Raji (cell line): ENCODE results near the gene GFI1.

ENCODE experiments used
- POLR2A ChIP-seq: IDR thresholded peaks from 2 replicates; pipeline ENCODE4 v1.6.1; 2011; ENCODE audit warnings: low read depth, low read length, control low read depth; ENCODE audit not compliant: insufficient read depth

Gene GFI1

GRCh38 chr1:92445865-92446264 lies 40.9 kb downstream of the GFI1 start:
- TF ChIP-seq POLR2A: no peak

DNA sequence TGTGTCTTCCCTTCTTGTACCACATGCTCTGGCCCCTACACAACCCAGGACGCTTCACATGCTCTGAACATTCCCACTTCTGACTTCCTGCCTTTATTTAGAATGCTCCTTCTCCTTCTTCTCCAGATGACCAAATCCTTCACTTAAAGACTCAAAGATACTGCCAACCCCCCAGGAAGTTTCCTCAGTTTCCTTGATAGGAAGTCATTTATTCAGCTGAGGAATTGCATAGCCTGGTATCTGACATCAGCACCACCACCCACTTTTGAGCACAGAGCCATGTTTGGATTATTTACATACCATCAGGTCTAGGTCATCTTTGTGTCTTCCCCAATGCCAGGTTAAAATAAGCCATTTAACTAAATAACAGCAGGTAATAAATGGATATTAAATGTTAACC lies 42.4 kb downstream of the GFI1 start:
- TF ChIP-seq POLR2A: no peak

DNA sequence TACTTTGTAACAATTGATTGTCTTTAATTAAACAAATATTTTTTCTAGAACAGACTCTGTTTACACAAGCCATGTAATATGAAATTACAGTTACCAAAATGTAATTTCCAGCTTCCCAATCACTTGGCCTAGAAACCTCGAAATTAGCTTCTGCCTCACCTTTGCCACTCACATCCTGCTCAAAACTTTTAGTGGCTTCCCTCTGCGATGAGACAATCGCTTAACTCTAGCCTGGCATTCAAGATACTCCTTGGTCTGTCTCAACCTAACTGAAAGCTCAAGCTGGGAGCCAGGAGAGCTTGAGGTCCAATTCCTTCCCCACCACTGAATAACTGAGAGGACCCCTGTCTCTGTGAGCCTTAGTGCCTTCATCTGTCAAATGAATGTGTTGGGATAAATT lies 42.8 kb downstream of the GFI1 start:
- TF ChIP-seq POLR2A: no peak

DNA sequence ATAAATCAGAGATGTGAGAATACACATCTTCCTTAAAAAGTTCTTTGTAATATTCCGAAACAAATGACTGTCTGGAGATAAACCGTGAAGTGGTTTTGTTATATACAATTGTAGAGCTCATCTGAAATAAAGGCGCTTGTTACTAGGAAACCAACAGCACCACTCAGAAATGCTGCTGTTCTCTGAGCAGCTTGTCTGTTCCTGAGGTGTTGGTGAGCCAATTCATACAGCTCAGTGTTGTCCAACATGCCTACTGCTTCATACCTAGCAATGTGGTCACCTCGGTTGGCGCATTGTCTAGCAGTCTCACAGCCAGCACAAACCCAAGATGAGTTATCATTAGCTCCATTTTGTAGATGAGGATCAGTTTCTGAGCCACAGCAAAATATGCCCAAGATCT lies 44.4 kb downstream of the GFI1 start:
- TF ChIP-seq POLR2A: no peak

GRCh38 chr1:92441697-92442342 lies 44.9 kb downstream of the GFI1 start:
- no peak for TF ChIP-seq POLR2A

DNA sequence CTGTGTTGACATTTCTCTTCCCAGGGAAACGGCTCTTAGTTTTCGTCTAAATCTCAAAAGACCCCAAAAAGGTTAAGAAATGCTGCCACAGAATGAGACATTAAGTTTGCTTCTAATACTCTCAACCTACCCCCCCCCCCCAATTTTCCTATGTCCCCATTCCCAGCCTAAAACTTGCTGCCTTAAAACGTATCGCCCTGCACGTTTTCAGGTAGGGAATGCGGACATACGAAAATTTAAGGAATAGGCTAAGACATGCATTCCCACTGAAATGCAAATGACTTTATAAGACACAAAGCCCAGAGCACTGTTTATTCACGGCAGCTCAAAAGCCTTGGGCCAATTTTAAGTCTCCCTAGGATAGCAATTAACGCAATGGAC lies 45.4 kb downstream of the GFI1 start:
- TF ChIP-seq POLR2A: no peak

DNA sequence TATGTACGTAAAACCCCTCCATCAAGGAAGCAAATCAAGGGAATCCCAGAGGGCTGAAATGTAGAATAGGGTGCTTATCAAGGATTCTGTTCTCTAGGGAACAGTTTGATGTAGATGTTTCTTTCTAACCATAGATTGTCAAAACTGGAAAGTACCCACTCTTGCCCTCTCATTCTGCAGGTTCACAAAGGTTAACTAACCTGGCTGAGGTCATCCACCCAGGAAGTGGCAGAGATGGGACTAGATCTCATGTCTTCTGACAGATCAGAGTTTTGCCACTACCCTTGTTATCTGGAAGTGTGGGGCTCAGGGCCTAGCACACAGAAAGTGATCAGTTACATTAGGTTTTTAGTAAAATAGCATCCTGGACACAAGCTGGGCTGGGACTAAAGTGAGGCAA lies 47.4 kb downstream of the GFI1 start:
- no peak for TF ChIP-seq POLR2A

GRCh38 chr1:92430030-92430429 lies 56.7 kb downstream of the GFI1 start:
- TF ChIP-seq POLR2A: no peak

DNA sequence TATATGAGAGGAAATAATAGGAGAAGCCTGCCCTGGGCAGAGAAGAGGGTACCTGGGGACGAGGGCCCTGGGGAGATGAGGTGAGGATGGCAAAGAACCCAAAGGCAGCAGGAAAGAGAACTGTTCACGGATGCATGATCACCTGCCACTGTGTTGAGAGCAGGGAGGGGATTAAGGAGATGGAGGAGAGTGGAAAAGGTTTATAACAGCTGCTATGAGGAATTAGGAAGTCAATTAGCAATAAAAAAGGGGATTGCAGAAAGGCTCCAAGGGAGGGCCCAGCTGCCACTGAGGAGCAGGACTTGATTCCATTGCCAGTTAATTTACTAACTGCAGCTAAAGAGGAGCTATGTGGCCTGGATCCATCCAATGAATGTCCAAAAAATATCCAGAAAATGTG lies 61.1 kb downstream of the GFI1 start:
- TF ChIP-seq POLR2A: no peak
